ENCODE measurements around the gene SNRPN.
"Not testable (repeated sequence)": the region's sequence is repeated elsewhere in the genome, so short reads cannot be mapped to it uniquely, and the experiment has no call there.

Gene SNRPN

GRCh38 chr15:24971772-24972171, 17.0 kb downstream of the SNRPN start:
- DNase-seq: no peak

DNA sequence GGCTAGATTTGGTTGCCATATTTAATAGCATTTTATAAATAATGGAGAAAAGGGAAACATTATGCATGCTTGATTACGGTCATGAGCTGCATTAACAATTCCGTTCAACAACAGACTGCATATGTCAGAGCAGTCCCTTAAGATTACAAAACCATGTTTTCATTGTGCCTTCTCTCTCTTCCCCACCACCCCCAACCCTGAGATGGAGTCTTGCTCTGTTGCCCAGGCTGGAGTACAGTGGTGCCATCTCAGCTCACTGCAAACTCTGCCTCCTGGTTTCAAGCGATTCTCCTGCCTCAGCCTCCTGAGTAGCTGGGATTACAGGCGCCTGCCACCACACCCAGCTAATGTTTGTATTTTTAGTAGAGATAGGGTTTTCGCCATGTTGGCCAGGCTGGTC, 17.9 kb downstream of the SNRPN start:
- DNase-seq: not testable (repeated sequence)

- DNase-seq: no peak
Observed at GRCh38 chr15:24976932-24977331, 22.1 kb downstream of the SNRPN start.

- DNase-seq: no peak
Observed at GRCh38 chr15:24977686-24978085, 22.9 kb downstream of the SNRPN start.

- DNase-seq: no peak
Observed at GRCh38 chr15:24985224-24985623, 30.4 kb downstream of the SNRPN start.

DNA sequence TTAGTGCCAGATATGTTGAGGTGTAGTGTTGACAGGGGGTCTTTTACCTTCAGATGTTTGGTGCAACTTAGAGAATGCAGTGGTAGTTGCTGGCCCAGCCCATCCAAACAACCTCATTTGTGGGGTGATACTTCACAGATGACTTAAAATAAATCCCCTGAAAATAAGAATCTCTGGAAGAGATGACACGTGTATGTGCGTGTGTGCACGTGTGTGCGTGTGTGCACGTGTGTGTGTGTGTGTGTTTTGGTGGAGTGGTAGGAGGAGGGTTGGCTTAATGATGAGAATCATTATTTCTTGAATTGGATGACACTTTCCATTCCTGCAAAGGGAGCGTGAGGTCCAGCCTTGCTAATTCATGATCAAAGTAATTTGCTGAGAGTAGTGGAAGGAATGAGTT, 31.9 kb downstream of the SNRPN start:
- no peak for DNase-seq

DNA sequence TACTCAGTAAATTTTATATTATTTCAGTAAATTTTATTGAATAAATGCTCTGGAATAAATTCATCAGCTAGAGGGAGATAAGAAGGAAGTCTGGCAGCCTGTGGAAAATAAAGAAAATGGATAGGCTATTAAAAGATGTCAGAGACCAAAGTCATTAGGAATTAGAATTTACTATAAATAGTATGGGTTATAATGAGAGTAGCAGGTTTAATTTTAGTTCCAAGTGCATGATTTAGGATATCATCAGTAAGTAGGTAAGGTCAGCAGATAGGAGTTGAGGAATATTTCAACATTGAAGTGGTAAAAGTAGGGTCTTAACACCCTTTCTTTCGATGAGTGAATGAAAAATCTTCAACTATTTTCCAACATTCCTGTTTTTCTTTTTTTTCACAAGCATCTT, 64.6 kb downstream of the SNRPN start:
- no peak for DNase-seq

GRCh38 chr15:25022233-25022632, 67.4 kb downstream of the SNRPN start:
- DNase-seq: no peak
